Loucy (cell line): ENCODE results near the gene LMO7.

ENCODE experiments used
- H2AFZ ChIP-seq: fragments of 200-600 bp; sonication (generic); 2 replicates; pipeline ENCODE4 v1.6.0; 2016; ENCODE audit warnings: antibody characterized with exemption, mild to moderate bottlenecking, low read length, moderate library complexity
- H3F3A ChIP-seq: fragments of 200-600 bp; 2 replicates; pipeline ENCODE4 v1.6.0; 2016; ENCODE audit warnings: antibody characterized with exemption, low read depth, mild to moderate bottlenecking
- H3K27me3 ChIP-seq: fragments of 200-600 bp; sonication (generic); 2 replicates; pipeline ENCODE4 v1.6.1; 2014; ENCODE audit warnings: low read length, mild to moderate bottlenecking; ENCODE audit not compliant: insufficient read depth, poor library complexity, severe bottlenecking
- H3K36me3 ChIP-seq: fragments of 200-600 bp; sonication (generic); 2 replicates; pipeline ENCODE4 v1.6.1; 2016; ENCODE audit warnings: low read length; ENCODE audit not compliant: insufficient read depth
- H3K4me1 ChIP-seq: fragments of 200-600 bp; sonication (generic); 2 replicates; pipeline ENCODE4 v1.5.1; 2014; ENCODE audit warnings: low read length, mild to moderate bottlenecking; ENCODE audit not compliant: insufficient read depth, poor library complexity, severe bottlenecking
- H3K4me2 ChIP-seq: fragments of 200-600 bp; sonication (generic); 2 replicates; pipeline ENCODE4 v1.6.0; 2014; ENCODE audit warnings: antibody characterized with exemption, low read length, low read depth, mild to moderate bottlenecking; ENCODE audit not compliant: poor library complexity, severe bottlenecking
- H3K4me3 ChIP-seq: fragments of 200-600 bp; sonication (generic); 2 replicates; pipeline ENCODE4 v1.5.1; 2014; ENCODE audit warnings: low read length, mild to moderate bottlenecking, mixed read lengths; ENCODE audit not compliant: poor library complexity, severe bottlenecking
- H3K79me2 ChIP-seq: fragments of 200-600 bp; sonication (generic); 2 replicates; pipeline ENCODE4 v1.6.1; 2014; ENCODE audit warnings: low read length; ENCODE audit not compliant: insufficient read depth
- H3K9ac ChIP-seq: fragments of 200-600 bp; sonication (generic); 2 replicates; pipeline ENCODE4 v1.6.0; 2014; ENCODE audit warnings: mild to moderate bottlenecking, low read depth, low read length, moderate library complexity; ENCODE audit not compliant: poor library complexity, severe bottlenecking
- H3K9me2 ChIP-seq: fragments of 200-600 bp; sonication (generic); replicated peaks from 2 replicates; pipeline ENCODE4 v1.6.1; 2016; ENCODE audit warnings: low read depth, low read length, mixed read lengths
- H3K9me3 ChIP-seq: fragments of 200-600 bp; sonication (generic); 2 replicates; pipeline ENCODE4 v1.6.1; 2014; ENCODE audit warnings: mild to moderate bottlenecking, antibody characterized with exemption, low read length, low read depth; ENCODE audit not compliant: insufficient read depth
- H4K20me1 ChIP-seq: fragments of 200-600 bp; sonication (generic); 2 replicates; pipeline ENCODE4 v1.6.0; 2014; ENCODE audit warnings: antibody characterized with exemption, low read length, mild to moderate bottlenecking; ENCODE audit not compliant: insufficient read depth, poor library complexity, severe bottlenecking
- EZH2phosphoT487 ChIP-seq: fragments of 200-600 bp; IDR thresholded peaks from 2 replicates; pipeline ENCODE4 v1.6.1; 2018; ENCODE audit warnings: antibody characterized with exemption, mild to moderate bottlenecking, moderate library complexity, borderline replicate concordance
- TF ChIP-seq, protein P1 (sequence below): fragments of 200-600 bp; sonication (generic); conservative IDR thresholded peaks from 2 replicates; pipeline ENCODE4 v1.5.1; 2014; ENCODE audit warnings: mild to moderate bottlenecking, antibody characterized with exemption, low read length

Gene LMO7

DNA sequence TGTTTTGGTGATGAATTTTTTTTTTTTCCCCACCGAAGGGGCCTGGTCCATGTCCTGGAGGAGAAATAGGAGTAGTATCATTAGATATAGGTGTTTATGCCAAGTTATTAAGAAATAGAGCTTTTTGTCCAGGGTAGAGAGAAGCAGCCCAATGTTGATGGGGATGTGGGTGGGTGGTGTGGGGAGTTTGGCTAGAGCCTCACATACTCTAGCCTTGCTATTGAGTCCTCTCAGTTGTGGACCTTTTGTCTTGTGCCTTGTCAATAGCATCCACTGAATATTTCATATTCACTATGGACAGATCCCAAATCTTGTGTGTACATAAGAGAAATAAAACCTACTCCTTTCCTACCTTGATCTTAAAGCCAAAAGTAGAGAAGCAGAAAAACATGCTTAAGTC lies 134.0 kb downstream of the LMO7 start:
- no peak for TF ChIP-seq EZH2phosphoT487
- Histone ChIP-seq H3K79me2 (no peaks in the 10 kb centered on the region), H3K4me3 (no peak overlapping the region), H2AFZ (no peak overlapping the region), H3K4me1 (no peaks in the 10 kb centered on the region), H3F3A (no peaks in the 10 kb centered on the region), H3K9ac (no peak overlapping the region), H3K4me2 (no peak overlapping the region), H4K20me1 (no peaks in the 10 kb centered on the region), H3K9me2 (no peaks in the 10 kb centered on the region), H3K27me3 (no peaks in the 10 kb centered on the region), H3K36me3 (no peaks in the 10 kb centered on the region), H3K9me3 (no peaks in the 10 kb centered on the region; the same call in 1 of the 2 replicates)

DNA sequence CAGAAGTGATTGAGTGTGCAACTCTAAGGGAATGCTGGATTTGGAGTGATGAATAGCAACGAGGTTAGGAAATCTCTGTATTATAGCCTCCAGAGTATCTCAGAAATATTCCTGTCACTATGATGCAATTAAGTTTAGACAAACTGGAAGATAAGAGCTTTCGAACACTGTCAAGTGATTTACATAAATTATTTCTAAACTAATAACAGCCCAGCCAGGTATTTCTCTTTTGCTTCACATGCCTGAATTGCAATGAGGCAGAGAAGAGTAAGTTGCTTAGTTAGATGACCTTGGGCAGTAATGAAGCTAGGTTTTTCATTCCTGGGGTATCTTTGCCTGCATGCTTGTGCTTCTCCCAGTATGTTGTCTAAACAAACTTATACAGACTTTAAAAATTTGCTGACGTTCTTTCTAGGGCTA lies 134.5 kb downstream of the LMO7 start:
- Histone ChIP-seq H2AFZ (no peak overlapping the region), H4K20me1 (no peaks in the 10 kb centered on the region), H3K27me3 (no peaks in the 10 kb centered on the region), H3K79me2 (no peaks in the 10 kb centered on the region), H3F3A (no peaks in the 10 kb centered on the region), H3K9ac (no peak overlapping the region), H3K36me3 (no peaks in the 10 kb centered on the region), H3K4me2 (no peak overlapping the region), H3K4me3 (no peak overlapping the region), H3K4me1 (no peaks in the 10 kb centered on the region), H3K9me2 (no peaks in the 10 kb centered on the region), H3K9me3 (no peaks in the 10 kb centered on the region; the same call in 1 of the 2 replicates)
- TF ChIP-seq EZH2phosphoT487: no peak
- TF ChIP-seq, protein P1, sequence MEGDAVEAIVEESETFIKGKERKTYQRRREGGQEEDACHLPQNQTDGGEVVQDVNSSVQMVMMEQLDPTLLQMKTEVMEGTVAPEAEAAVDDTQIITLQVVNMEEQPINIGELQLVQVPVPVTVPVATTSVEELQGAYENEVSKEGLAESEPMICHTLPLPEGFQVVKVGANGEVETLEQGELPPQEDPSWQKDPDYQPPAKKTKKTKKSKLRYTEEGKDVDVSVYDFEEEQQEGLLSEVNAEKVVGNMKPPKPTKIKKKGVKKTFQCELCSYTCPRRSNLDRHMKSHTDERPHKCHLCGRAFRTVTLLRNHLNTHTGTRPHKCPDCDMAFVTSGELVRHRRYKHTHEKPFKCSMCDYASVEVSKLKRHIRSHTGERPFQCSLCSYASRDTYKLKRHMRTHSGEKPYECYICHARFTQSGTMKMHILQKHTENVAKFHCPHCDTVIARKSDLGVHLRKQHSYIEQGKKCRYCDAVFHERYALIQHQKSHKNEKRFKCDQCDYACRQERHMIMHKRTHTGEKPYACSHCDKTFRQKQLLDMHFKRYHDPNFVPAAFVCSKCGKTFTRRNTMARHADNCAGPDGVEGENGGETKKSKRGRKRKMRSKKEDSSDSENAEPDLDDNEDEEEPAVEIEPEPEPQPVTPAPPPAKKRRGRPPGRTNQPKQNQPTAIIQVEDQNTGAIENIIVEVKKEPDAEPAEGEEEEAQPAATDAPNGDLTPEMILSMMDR: no peak

DNA sequence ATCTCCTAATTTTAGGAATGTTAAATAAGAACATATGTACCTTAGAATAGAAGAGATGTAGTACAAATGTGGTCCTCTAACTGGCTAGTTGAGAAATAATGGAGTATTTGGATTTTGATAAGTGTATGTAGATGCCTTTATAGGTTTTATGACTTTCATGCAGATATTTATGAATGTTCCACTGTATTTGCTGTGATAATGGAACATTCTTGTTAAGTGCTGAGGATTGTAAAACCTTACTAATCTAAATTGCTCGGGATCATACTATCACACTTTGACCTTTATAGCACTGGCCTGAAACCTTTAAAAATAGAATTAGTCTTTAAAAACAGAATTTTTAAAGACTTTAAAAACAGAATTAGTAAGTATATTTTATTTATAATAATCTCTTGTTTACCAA lies 135.1 kb downstream of the LMO7 start:
- Histone ChIP-seq H3K4me1 (no peaks in the 10 kb centered on the region), H3K4me3 (no peak overlapping the region), H4K20me1 (no peaks in the 10 kb centered on the region), H3K36me3 (no peaks in the 10 kb centered on the region), H3K9me2 (no peaks in the 10 kb centered on the region), H3K79me2 (no peaks in the 10 kb centered on the region), H3K4me2 (no peak overlapping the region), H3F3A (no peaks in the 10 kb centered on the region), H2AFZ (no peak overlapping the region), H3K27me3 (no peaks in the 10 kb centered on the region), H3K9me3 (no peaks in the 10 kb centered on the region; the same call in 1 of the 2 replicates), H3K9ac (no peak overlapping the region)
- TF ChIP-seq EZH2phosphoT487: no peak
- TF ChIP-seq, protein P1: no peak

DNA sequence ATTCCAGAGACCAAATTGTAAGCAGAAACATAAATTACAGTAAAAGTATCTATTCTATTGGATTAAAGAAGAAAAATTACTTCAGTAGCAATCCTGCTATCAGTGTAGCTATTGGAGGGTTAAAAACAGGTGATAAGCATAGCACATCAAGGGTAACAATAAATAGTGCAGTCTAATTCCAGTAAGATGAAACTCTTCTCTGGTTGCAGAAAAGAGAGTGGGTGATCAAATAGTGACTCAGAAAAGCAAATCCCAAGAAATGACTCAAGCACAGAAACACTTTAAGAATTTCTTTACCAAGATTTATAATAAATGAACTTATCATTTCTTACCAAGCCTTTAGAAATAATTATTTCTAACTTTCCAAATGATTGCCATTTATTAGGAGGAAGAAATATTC lies 135.7 kb downstream of the LMO7 start:
- Histone ChIP-seq H3K4me2 (no peak overlapping the region), H3K9me2 (no peaks in the 10 kb centered on the region), H3K36me3 (no peaks in the 10 kb centered on the region), H3K79me2 (no peaks in the 10 kb centered on the region), H3K9ac (no peak overlapping the region), H3F3A (no peaks in the 10 kb centered on the region), H3K27me3 (no peaks in the 10 kb centered on the region), H3K4me3 (no peak overlapping the region), H2AFZ (no peak overlapping the region), H3K9me3 (no peaks in the 10 kb centered on the region; the same call in 1 of the 2 replicates), H3K4me1 (no peaks in the 10 kb centered on the region), H4K20me1 (no peaks in the 10 kb centered on the region)
- TF ChIP-seq, protein P1: no peak
